Measurements from ENCODE around the gene PPM1A. TPM values are rescaled to one million over a fixed set of nuclear protein-coding genes. Genes with fewer than 3 reads are reported as not detected.

PPM1A gene
- total RNA-seq, 1 donor from 2014 or later: 116 TPM

DNA sequence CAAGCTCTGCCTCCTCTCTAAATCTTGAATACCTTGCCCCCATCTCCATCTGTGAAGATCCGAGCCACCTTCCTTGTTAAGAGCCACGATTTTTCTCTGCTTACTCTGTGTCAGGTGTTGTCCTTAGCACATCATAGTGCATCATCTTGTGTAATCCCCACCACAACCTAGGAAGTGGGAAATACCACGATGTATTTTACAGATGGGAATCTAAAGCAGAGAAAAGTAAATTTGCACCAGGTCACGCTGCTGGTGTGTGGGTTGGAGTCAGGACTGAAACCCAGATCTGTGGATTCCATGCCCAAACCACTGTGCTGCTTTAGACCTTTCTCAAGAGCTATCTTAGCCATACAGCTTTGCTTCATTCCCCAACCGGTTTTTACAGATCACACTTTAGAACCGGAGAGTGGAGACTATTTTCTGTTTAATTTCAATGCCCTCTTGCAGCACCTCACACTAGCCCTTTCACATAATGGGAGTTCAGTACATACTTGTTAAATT is 94.6 kb downstream of the PPM1A start:
- intact Hi-C loops (cut with DNase I): no loop called here
- no peak for ATAC-seq (ENCODE audit: poor library complexity)
- DNase-seq: no peak

GRCh38 chr14:60344751-60345150 is 95.7 kb downstream of the PPM1A start:
- intact Hi-C loops (cut with DNase I): no loop called here
- ATAC-seq (ENCODE audit: poor library complexity): no peak

DNA sequence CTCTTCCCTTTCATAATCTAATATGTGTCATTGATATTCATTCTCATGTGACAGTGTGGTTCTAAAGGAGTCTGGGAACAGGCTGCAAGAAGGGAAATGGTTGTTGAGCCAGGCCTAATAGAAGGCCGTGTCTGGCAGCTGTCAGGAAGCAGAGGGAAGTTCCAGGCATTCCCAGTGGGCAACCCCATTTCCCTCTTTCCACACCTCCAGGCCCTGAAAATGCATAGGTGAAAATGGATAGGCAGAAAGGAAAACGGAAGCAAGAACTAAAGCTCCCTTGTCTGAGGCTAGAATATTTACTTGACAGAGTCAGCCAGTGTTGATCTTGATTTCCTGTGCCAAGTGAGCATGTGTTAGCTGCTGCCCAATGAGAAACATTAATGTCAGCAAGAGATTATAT is 97.7 kb downstream of the PPM1A start:
- DNase-seq: no peak
- intact Hi-C loops (cut with DNase I): no loop called here
- ATAC-seq (ENCODE audit: poor library complexity): no peak

More at GRCh38 chr14:60344751-60345150, 95.7 kb downstream of the PPM1A start:
- no peak for DNase-seq

DNA sequence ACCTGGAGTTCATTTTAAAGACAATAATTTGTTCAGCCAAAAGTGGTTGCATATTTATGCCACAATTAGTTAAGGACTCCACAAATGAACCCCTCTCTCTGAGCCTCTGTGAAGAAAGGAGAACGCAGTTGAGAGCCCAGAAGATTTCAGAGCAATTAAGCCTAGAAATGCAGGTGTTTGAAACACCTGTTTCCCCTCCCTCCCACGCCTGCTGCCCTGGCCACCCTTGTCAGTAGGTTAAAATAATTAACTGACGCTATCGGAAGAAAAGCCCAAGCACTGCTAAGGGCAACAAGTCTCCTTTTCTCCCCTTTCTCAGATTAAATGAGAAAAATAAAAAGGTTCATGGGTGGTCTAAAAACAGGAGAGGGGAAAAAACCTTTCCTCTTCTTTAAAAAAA is 99.2 kb downstream of the PPM1A start:
- DNase-seq (no peak), ATAC-seq (ENCODE audit: poor library complexity) (no peak)
- intact Hi-C loops (cut with DNase I): no loop called here

Other genes with a start within 250 kb of the PPM1A start
- gene PCNX4, start 157.3 kb upstream of the PPM1A start, total RNA-seq: 18.6 TPM
- gene DHRS7, start 83.8 kb upstream of the PPM1A start, total RNA-seq: 34.4 TPM
- gene C14orf39, start 236.8 kb downstream of the PPM1A start, total RNA-seq: not detected